ENCODE measurements around the gene ALDH1B1. TPM values are rescaled to one million over a fixed set of nuclear protein-coding genes. Genes with fewer than 3 reads are reported as not detected.

ALDH1B1 gene
- total RNA-seq, 1 experiment from 2014 or later, result 13.3 TPM

DNA sequence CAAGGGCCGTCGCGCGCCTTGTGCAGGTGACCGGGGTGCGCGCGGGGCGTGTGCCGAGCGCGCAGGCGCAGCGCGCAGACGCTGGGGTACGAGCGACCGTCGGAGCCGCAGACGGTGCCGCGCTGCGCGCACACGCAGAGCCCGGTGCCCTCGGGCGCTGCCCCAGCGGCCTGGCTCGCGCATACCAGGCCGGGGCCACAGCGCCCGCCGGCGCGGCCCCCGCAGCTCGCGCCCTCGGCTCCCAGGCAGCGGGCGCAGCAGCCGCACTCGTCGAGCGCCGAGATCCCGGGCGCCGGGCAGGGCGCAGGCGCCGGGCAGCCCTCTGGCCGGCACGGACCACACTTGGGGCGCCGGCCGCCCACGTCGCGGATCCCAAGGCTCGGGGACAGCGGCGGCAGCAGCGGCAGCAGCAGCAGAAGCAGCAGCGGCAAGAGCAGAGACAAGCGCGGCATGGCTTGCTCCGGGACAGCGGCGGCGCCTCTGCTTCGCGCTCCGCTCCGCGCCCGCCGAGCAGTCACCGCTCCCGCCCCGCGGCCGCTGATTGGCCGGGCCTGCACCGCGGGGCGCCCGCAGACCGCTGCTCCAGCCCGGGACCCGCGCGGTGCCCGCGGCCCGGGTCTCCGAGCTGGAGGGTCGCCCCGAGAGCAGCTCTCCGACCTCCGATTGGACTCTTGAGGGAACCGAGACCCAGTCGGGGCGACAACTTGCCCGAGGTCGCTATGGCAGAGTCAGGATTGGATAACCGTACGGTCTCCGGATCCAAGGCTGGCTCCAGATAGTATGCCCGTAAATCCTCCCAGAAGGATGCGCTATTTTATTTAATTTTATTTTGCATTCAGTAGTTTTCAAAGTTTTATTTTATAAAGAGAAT is 31.7 kb downstream of the ALDH1B1 start, which contains the start of gene IGFBPL1:
TSS of gene IGFBPL1 (minus strand) at position 482 of the 871 bp plus-strand sequence. CDS start at position 452, 30 bp downstream.
- H3K9me3 Mint-ChIP-seq (ENCODE audit: low read depth, unreplicated experiment), result no peaks in the 10 kb centered on the region
- intact Hi-C loops (cut with micrococcal nuclease; ENCODE audit: unreplicated experiment), result no loop called here
- no peaks in the 10 kb centered on the region for H3K27me3 Mint-ChIP-seq (ENCODE audit: unreplicated experiment)
- no peaks in the 10 kb centered on the region for H3K36me3 Mint-ChIP-seq (ENCODE audit: insufficient read depth, unreplicated experiment)
- no peak within 1 kb of the TSS for H3K27ac Mint-ChIP-seq (ENCODE audit: unreplicated experiment)
- DNase-seq, result peak; percentile 33
- no TSS peak for BruUV-seq (replicated peaks)
- no peaks in the 10 kb centered on the region for H3K4me1 Mint-ChIP-seq (ENCODE audit: low read depth, unreplicated experiment)
- CTCF ChIA-PET, result no interaction called here
- TF ChIP-seq, protein P1, sequence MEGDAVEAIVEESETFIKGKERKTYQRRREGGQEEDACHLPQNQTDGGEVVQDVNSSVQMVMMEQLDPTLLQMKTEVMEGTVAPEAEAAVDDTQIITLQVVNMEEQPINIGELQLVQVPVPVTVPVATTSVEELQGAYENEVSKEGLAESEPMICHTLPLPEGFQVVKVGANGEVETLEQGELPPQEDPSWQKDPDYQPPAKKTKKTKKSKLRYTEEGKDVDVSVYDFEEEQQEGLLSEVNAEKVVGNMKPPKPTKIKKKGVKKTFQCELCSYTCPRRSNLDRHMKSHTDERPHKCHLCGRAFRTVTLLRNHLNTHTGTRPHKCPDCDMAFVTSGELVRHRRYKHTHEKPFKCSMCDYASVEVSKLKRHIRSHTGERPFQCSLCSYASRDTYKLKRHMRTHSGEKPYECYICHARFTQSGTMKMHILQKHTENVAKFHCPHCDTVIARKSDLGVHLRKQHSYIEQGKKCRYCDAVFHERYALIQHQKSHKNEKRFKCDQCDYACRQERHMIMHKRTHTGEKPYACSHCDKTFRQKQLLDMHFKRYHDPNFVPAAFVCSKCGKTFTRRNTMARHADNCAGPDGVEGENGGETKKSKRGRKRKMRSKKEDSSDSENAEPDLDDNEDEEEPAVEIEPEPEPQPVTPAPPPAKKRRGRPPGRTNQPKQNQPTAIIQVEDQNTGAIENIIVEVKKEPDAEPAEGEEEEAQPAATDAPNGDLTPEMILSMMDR (IDR thresholded peaks at IDR 0.05; ENCODE audit: unreplicated experiment), result no peak
- no peak within 1 kb of the TSS for H3K4me3 Mint-ChIP-seq (ENCODE audit: low read depth, unreplicated experiment)

DNA sequence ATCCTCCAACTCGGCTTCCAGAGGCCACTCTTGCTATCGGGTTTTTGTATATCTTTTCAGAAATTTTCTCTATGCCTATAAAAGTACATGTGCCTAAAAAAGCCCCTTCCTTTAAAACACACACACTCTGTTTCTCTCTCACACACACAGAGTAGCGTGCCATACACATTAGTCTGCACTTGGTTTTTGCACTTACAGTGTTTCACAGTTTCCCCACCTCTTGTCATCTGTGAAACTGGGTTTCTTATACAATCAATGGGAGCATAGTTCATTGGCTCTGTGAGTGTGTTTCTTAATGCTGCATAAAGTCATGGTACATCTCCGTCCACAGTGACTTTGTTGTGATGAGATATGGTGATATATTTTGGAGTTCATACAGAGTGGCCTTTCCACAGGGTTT is 32.4 kb downstream of the ALDH1B1 start:
- Mint-ChIP-seq H3K27ac (ENCODE audit: unreplicated experiment) (no peak overlapping the region), H3K36me3 (ENCODE audit: insufficient read depth, unreplicated experiment) (no peaks in the 10 kb centered on the region), H3K4me3 (ENCODE audit: low read depth, unreplicated experiment) (no peak overlapping the region), H3K27me3 (ENCODE audit: unreplicated experiment) (no peaks in the 10 kb centered on the region), H3K4me1 (ENCODE audit: low read depth, unreplicated experiment) (no peaks in the 10 kb centered on the region), H3K9me3 (ENCODE audit: low read depth, unreplicated experiment) (no peaks in the 10 kb centered on the region)
- no TSS peak for BruUV-seq (replicated peaks)
- intact Hi-C loops (cut with micrococcal nuclease; ENCODE audit: unreplicated experiment), result no loop called here
- TF ChIP-seq, protein P1 (IDR thresholded peaks at IDR 0.05; ENCODE audit: unreplicated experiment), result no peak
- DNase-seq, result no peak
- CTCF ChIA-PET, result no interaction called here

DNA sequence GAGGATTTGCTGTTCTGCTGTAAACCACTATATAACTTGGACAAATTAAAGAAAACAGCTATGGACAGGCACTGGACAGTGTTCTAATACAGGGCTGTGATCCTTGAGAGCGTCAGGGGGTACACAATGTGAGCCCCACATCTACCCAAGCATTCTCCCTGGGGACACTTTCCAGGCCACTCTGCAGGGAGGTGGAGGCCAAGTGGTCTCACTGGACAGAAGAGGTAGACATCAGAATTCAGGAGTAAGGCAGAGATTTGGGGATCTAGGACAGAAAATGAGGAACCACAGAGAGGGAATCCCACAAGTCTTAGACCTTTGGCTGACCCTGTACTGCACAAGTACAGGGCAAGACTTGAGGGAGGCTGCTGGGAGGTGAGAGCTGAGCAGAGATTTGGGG is 35.6 kb downstream of the ALDH1B1 start:
- TF ChIP-seq, protein P1 (IDR thresholded peaks at IDR 0.05; ENCODE audit: unreplicated experiment), result no peak
- no peaks in the 10 kb centered on the region for H3K4me1 Mint-ChIP-seq (ENCODE audit: low read depth, unreplicated experiment)
- BruUV-seq (replicated peaks), result no TSS peak
- no peaks in the 10 kb centered on the region for H3K27me3 Mint-ChIP-seq (ENCODE audit: unreplicated experiment)
- no peaks in the 10 kb centered on the region for H3K9me3 Mint-ChIP-seq (ENCODE audit: low read depth, unreplicated experiment)
- intact Hi-C loops (cut with micrococcal nuclease; ENCODE audit: unreplicated experiment), result no loop called here
- CTCF ChIA-PET, result no interaction called here
- no peak overlapping the region for H3K27ac Mint-ChIP-seq (ENCODE audit: unreplicated experiment)
- no peak overlapping the region for H3K4me3 Mint-ChIP-seq (ENCODE audit: low read depth, unreplicated experiment)
- DNase-seq, result no peak
- no peaks in the 10 kb centered on the region for H3K36me3 Mint-ChIP-seq (ENCODE audit: insufficient read depth, unreplicated experiment)

DNA sequence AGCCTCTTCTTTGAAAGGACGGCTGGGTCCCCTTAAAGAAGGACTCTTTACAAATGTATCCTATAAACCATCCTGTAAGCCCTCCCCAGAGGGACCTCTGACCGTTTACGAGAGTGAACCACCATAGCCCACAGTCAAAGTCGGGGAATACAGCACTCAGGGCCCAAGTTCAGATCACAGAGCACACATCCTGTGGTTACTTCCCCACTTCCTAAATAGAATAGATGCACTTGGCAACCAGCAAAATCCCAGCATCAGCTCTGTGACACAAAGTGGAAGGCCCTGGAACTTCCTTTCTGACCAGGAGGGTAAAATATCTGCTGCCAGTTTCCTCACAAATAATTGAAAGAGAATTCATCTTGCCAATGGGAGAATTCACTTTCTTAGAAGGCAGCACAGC is 38.6 kb downstream of the ALDH1B1 start:
- no TSS peak for BruUV-seq (replicated peaks)
- H3K4me1 Mint-ChIP-seq (ENCODE audit: low read depth, unreplicated experiment), result peaks cover 12% of the 10 kb centered on the region
- intact Hi-C loops (cut with micrococcal nuclease; ENCODE audit: unreplicated experiment), result no loop called here
- no peaks in the 10 kb centered on the region for H3K9me3 Mint-ChIP-seq (ENCODE audit: low read depth, unreplicated experiment)
- H3K4me3 Mint-ChIP-seq (ENCODE audit: low read depth, unreplicated experiment), result no peak overlapping the region
- no peaks in the 10 kb centered on the region for H3K27me3 Mint-ChIP-seq (ENCODE audit: unreplicated experiment)
- TF ChIP-seq, protein P1 (IDR thresholded peaks at IDR 0.05; ENCODE audit: unreplicated experiment), result no peak
- no peak for DNase-seq
- no peaks in the 10 kb centered on the region for H3K36me3 Mint-ChIP-seq (ENCODE audit: insufficient read depth, unreplicated experiment)
- no peak overlapping the region for H3K27ac Mint-ChIP-seq (ENCODE audit: unreplicated experiment)
- CTCF ChIA-PET, result no interaction called here

Measured in Calu3 (cell line).